ENCODE results near the gene CROCC.
"Not testable (repeated sequence)": the region's sequence is repeated elsewhere in the genome, so short reads cannot be mapped to it uniquely, and the experiment has no call there.

The CROCC gene

GRCh38 chr1:16916036-16916880 lies 5.5 kb upstream of the CROCC start:
- DNase-seq: not testable (repeated sequence)

- no peak for DNase-seq
Measured at GRCh38 chr1:16918371-16918770, 3.4 kb upstream of the CROCC start.

- DNase-seq: not testable (repeated sequence)
Measured at GRCh38 chr1:16918936-16919665, 2.6 kb upstream of the CROCC start.

- no peak for DNase-seq
Measured at GRCh38 chr1:16920951-16921350, 780 bp upstream of the CROCC start.

GRCh38 chr1:16922466-16922865 lies 735 bp downstream of the CROCC start:
- DNase-seq: no peak

GRCh38 chr1:16922885-16923431 lies 1.2 kb downstream of the CROCC start:
- DNase-seq: no peak

- DNase-seq: no peak
Measured at GRCh38 chr1:16924216-16924918, 2.6 kb downstream of the CROCC start.

- DNase-seq: no peak
Measured at GRCh38 chr1:16924919-16925477, 3.3 kb downstream of the CROCC start.

- no peak for DNase-seq
Measured at GRCh38 chr1:16925635-16926490, 4.1 kb downstream of the CROCC start.

GRCh38 chr1:16926491-16927073 lies 4.9 kb downstream of the CROCC start:
- DNase-seq: no peak

- no peak for DNase-seq
Measured at GRCh38 chr1:16927256-16927655, 5.5 kb downstream of the CROCC start.

GRCh38 chr1:16927711-16928485 lies 6.2 kb downstream of the CROCC start:
- DNase-seq: no peak

GRCh38 chr1:16929146-16930041 lies 7.7 kb downstream of the CROCC start:
- DNase-seq: not testable (repeated sequence)

GRCh38 chr1:16931206-16931934 lies 9.6 kb downstream of the CROCC start:
- DNase-seq: not testable (repeated sequence)

- not testable (repeated sequence) for DNase-seq
Measured at GRCh38 chr1:16933945-16934344, 12.2 kb downstream of the CROCC start.

- DNase-seq: not testable (repeated sequence)
Measured at GRCh38 chr1:16936580-16936979, 14.8 kb downstream of the CROCC start.

- no peak for DNase-seq
Measured at GRCh38 chr1:16938351-16939321, 16.9 kb downstream of the CROCC start.

Data from Kasumi-1 (cell line).